ENCODE measurements around the gene HCRTR2.
"Not testable (repeated sequence)": the region's sequence is repeated elsewhere in the genome, so short reads cannot be mapped to it uniquely, and the experiment has no call there.

HCRTR2 gene

DNA sequence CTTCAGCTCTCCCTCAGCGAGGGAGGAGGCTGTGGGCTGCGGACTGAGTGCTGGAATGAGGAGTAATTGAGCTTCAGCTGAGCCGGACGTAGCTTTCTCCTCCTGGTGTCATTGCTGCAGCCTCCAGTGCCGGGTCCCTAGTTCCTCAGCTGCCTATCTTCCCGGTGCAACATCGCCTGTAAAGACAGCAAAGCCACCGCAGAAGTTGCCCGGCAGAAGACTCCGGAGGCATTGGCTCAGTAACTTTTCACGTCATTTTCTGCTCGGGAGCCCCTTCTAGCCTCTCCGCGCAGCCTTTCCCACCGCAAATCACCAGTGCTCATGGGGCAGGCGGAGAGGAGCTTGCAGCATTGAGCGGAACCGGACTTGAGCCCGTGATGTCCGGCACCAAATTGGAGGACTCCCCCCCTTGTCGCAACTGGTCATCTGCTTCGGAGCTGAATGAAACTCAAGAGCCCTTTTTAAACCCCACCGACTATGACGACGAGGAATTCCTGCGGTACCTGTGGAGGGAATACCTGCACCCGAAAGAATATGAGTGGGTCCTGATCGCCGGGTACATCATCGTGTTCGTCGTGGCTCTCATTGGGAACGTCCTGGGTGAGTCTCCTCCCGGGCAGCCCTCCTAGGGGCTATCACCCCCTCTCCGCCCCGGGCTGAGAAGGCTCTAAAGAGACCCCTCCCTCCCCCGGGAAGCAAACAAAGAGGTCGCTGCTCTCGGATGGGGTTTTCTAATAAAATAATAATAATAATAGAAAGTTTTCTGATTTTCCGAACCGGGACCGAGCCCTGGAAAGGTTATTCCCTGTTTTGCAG, at the start of gene HCRTR2:
Gene HCRTR2, plus strand, starts transcription at position 305 of the 816 bp plus-strand sequence. Its CDS starts 73 bp downstream, at position 378.
- peaks cover 18% of the 10 kb centered on the region for H3K9me3 Mint-ChIP-seq
- no peak for ATAC-seq (replicated peaks; ENCODE audit: extremely low read depth, poor library complexity, severe bottlenecking)
- H3K36me3 Mint-ChIP-seq (ENCODE audit: insufficient read depth), result no peaks in the 10 kb centered on the region
- DNase-seq (ENCODE audit: low spot score in 2 of 2), result no peak
- H3K27me3 Mint-ChIP-seq, result no peaks in the 10 kb centered on the region
- H3K27ac Mint-ChIP-seq (ENCODE audit: low read depth), result no peak within 1 kb of the TSS
- no peaks in the 10 kb centered on the region for H3K4me1 Mint-ChIP-seq
- no peak within 1 kb of the TSS for H3K4me3 Mint-ChIP-seq

DNA sequence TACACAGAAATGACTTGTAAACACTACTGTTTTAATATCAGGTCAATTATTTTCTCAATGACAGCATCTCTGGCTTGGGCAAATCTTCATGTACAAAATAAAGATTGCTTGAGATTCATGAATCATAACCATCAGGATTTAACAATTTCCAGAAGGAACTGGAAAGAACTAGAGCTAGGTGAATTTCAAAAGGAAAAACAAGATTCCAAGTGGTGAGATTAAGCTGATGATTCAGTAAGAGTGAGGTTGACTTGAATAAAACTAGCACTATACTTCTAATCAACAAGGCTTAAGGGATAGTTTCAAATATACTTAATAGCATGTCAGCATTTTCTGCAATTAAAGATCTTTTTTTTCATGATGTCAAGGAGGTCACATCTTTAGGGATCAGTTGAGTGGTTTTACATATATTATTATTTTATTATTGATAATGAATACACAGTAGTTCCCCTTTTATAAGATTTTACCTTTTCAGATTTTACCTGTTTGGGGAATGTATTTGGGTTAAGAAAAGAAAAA, 43.5 kb upstream of the HCRTR2 start:
- Mint-ChIP-seq H3K4me1 (no peaks in the 10 kb centered on the region), H3K27me3 (no peaks in the 10 kb centered on the region), H3K36me3 (ENCODE audit: insufficient read depth) (peaks cover 1% of the 10 kb centered on the region), H3K27ac (ENCODE audit: low read depth) (no peak overlapping the region), H3K9me3 (peaks cover 37% of the 10 kb centered on the region), H3K4me3 (no peak overlapping the region)
- ATAC-seq (replicated peaks; ENCODE audit: extremely low read depth, poor library complexity, severe bottlenecking), result no peak
- DNase-seq (ENCODE audit: low spot score in 2 of 2), result no peak

DNA sequence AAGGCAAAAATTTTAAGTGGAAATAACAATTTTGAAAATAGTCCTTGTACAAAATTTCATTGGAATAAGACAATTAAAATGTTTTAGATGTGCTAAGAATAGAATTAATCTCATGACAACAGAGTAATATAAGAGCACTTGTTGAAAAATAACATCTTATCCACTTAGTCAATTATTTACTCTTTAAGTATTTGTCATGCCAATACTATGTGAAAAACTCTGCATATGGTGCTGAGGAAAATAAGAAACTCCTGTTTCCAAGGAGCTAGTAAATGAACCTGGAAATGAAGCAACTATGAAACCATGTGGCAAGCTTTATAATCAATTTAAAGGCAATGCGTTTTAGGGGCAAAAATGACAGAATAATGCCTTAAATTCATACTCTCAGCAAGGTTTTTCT, 42.7 kb upstream of the HCRTR2 start:
- Mint-ChIP-seq H3K4me3 (no peak overlapping the region), H3K4me1 (no peaks in the 10 kb centered on the region), H3K27ac (ENCODE audit: low read depth) (no peak overlapping the region), H3K36me3 (ENCODE audit: insufficient read depth) (peaks cover 1% of the 10 kb centered on the region), H3K9me3 (peaks cover 37% of the 10 kb centered on the region), H3K27me3 (no peaks in the 10 kb centered on the region)
- ATAC-seq (replicated peaks; ENCODE audit: extremely low read depth, poor library complexity, severe bottlenecking), result no peak
- DNase-seq (ENCODE audit: low spot score in 2 of 2), result no peak

DNA sequence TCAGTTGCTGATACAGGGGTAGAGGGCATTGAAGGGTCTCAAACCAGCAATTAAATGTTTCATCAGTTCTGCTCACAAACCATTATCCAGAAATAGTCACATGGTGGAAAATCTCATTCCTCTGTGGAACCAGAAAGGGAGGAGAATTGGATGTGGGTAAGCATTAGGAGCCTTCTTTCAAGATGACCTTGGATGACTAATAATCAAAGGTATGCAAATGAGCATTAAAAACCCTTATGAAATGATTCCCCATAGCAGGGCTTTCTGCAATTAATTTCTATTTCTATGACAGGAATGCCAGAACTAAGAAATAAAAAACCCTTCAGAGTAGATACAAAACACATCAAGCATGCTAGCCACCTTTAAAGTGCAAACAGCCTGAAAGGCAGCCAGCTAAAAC, 37.4 kb upstream of the HCRTR2 start:
- Mint-ChIP-seq H3K36me3 (ENCODE audit: insufficient read depth) (peaks cover 1% of the 10 kb centered on the region), H3K27me3 (no peaks in the 10 kb centered on the region), H3K9me3 (peaks cover 5% of the 10 kb centered on the region), H3K27ac (ENCODE audit: low read depth) (no peak overlapping the region), H3K4me1 (no peaks in the 10 kb centered on the region), H3K4me3 (no peak overlapping the region)
- DNase-seq (ENCODE audit: low spot score in 2 of 2) (no peak), ATAC-seq (replicated peaks; ENCODE audit: extremely low read depth, poor library complexity, severe bottlenecking) (no peak)

DNA sequence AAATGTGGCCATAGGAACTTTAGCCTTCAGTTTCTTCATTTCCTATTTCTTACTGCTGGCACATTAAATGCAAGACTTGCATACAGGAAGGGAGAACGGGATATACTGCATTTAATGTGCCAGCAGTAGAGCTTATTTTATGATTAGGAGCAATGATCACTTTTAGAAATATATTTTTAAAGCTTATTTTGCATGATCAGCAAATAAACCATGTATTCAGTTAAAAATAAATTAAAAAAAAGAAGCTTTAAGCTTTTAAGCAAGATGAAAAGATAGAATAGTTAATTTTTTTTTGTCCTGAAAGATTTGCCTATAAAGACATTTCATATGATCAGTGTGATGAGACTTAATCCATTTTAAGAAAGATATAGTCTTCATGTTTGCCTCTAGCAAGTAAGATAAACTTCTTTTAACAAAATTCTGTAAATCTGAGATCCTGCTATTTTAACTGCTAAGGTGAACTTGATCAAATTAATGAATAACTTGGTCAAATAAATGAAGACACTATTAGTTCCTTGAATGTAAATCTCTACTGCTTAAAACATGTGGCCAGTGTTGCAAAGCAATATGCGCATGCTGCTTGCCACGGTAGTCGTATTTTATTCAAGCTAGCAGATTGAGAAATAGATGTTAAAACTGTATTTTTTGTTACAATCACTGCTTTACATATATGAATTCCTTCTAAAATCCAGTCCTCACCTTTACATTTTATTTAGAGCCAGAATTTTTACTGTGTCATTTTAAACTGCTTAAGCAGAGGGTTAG, 36.2 kb upstream of the HCRTR2 start:
- Mint-ChIP-seq H3K27me3 (no peaks in the 10 kb centered on the region), H3K27ac (ENCODE audit: low read depth) (no peak overlapping the region), H3K9me3 (no peaks in the 10 kb centered on the region), H3K36me3 (ENCODE audit: insufficient read depth) (peaks cover 1% of the 10 kb centered on the region), H3K4me1 (no peaks in the 10 kb centered on the region), H3K4me3 (no peak overlapping the region)
- ATAC-seq (replicated peaks; ENCODE audit: extremely low read depth, poor library complexity, severe bottlenecking), result no peak
- DNase-seq (ENCODE audit: low spot score in 2 of 2), result no peak

DNA sequence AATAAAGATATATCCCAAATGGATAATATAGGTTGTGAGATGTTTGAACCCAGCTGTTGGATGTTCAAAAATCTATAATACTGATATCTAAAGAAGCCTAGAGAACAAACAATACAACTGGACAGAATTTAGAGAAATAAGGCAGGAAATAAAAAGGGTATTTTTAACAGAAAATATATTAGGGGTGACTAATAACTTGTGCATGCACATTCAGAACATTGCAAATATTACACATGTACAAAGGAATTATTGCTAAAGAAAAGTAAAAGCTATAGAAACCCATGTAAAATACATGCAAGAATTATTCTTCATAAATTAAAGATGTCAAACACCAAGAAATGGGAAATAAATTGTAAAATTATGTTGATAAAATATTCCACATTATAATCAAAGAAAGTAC, 32.7 kb upstream of the HCRTR2 start:
- H3K36me3 Mint-ChIP-seq (ENCODE audit: insufficient read depth), result no peaks in the 10 kb centered on the region
- no peaks in the 10 kb centered on the region for H3K4me1 Mint-ChIP-seq
- H3K27ac Mint-ChIP-seq (ENCODE audit: low read depth), result no peak overlapping the region
- ATAC-seq (replicated peaks; ENCODE audit: extremely low read depth, poor library complexity, severe bottlenecking) (no peak), DNase-seq (ENCODE audit: low spot score in 2 of 2) (no peak)
- no peaks in the 10 kb centered on the region for H3K27me3 Mint-ChIP-seq
- H3K9me3 Mint-ChIP-seq, result peaks cover 7% of the 10 kb centered on the region
- H3K4me3 Mint-ChIP-seq, result no peak overlapping the region

DNA sequence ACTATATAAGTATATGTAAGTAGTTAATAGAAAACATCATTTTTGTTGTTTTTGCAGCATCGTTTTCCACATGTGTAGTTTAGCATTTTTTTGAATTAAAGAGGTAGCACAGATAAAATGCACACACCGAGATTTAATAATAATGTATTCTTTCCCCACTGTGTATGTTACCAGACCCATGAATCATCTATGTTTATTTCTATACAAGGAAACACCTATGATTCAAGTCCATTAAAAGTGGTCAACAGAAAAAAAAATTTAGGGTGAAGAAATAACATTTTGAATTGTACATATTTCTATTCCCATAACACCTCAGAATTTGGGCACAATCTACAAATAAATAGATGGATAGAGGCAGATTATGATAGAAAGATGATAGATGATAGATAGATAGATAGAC, 31.7 kb upstream of the HCRTR2 start:
- no peaks in the 10 kb centered on the region for H3K27me3 Mint-ChIP-seq
- no peak overlapping the region for H3K27ac Mint-ChIP-seq (ENCODE audit: low read depth)
- peaks cover 10% of the 10 kb centered on the region for H3K9me3 Mint-ChIP-seq
- H3K4me1 Mint-ChIP-seq, result no peaks in the 10 kb centered on the region
- no peak overlapping the region for H3K4me3 Mint-ChIP-seq
- ATAC-seq (replicated peaks; ENCODE audit: extremely low read depth, poor library complexity, severe bottlenecking), result no peak
- H3K36me3 Mint-ChIP-seq (ENCODE audit: insufficient read depth), result no peaks in the 10 kb centered on the region
- no peak for DNase-seq (ENCODE audit: low spot score in 2 of 2)

DNA sequence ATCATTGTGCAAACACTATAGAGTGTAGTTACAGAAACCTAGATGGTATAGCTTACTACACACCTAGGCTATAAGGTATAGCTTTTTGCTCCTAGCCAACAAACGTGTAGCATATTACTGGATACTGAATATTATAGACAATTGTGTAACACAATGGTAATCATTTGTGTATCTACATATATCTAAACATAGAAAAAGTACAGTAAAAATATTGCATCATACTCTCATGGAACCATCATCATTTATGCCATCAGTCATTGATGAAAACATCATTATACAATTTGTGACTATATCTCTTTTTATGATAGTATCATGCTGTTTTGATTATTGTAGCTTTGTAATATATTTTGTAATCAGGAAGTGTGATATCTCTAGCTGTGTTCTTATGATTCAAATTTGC, 21.0 kb upstream of the HCRTR2 start:
- DNase-seq (ENCODE audit: low spot score in 2 of 2) (no peak), ATAC-seq (replicated peaks; ENCODE audit: extremely low read depth, poor library complexity, severe bottlenecking) (no peak)
- no peak overlapping the region for H3K4me3 Mint-ChIP-seq
- no peaks in the 10 kb centered on the region for H3K27me3 Mint-ChIP-seq
- H3K27ac Mint-ChIP-seq (ENCODE audit: low read depth), result no peak overlapping the region
- H3K4me1 Mint-ChIP-seq, result no peaks in the 10 kb centered on the region
- no peaks in the 10 kb centered on the region for H3K36me3 Mint-ChIP-seq (ENCODE audit: insufficient read depth)
- peaks cover 13% of the 10 kb centered on the region for H3K9me3 Mint-ChIP-seq

DNA sequence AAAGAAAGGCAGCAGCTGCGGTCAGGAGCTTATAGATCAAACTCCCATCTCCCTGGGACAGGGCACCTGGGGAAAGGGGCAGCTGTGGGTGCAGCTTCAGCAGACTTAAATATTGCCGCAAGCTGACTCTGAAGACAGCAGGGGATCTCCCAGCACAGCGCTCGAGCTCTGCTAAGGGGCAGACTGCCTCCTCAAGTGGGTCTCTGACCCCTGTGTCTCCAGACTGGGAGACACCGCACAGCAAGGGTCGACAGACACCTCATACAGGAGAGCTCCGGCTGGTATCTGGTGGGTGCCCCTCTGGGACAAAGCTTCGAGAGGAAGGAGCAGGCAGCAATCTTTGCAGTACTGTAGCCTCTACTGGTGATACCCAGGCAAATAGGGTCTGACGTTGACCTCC, 15.5 kb upstream of the HCRTR2 start:
- not testable (repeated sequence) for DNase-seq (ENCODE audit: low spot score in 2 of 2); H3K27me3 Mint-ChIP-seq; ATAC-seq (replicated peaks; ENCODE audit: extremely low read depth, poor library complexity, severe bottlenecking); H3K4me3 Mint-ChIP-seq; H3K27ac Mint-ChIP-seq (ENCODE audit: low read depth); H3K36me3 Mint-ChIP-seq (ENCODE audit: insufficient read depth); H3K4me1 Mint-ChIP-seq
- peaks cover 40% of the 10 kb centered on the region for H3K9me3 Mint-ChIP-seq

DNA sequence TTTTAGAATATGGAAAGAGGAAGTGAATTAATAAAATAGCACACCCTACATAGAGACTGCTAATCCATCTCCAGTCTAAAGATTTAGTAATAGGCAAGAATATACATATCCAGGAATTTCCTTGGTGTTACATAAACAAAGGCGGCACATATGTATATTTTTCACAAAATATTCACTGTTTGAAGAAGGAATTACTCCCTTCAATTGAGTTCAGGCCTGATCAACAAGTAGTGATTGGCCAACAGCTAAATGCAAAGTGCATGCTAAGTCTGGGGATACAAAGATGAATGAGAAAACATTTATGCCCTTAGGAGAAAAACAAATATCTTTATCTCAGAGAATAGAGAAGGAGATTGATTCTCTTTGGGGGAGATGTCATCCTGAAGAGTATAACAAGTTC, 6.5 kb upstream of the HCRTR2 start:
- Mint-ChIP-seq H3K36me3 (ENCODE audit: insufficient read depth) (no peaks in the 10 kb centered on the region), H3K4me1 (no peaks in the 10 kb centered on the region), H3K27ac (ENCODE audit: low read depth) (no peak overlapping the region), H3K9me3 (no peaks in the 10 kb centered on the region), H3K4me3 (no peak overlapping the region), H3K27me3 (no peaks in the 10 kb centered on the region)
- no peak for ATAC-seq (replicated peaks; ENCODE audit: extremely low read depth, poor library complexity, severe bottlenecking)
- no peak for DNase-seq (ENCODE audit: low spot score in 2 of 2)

DNA sequence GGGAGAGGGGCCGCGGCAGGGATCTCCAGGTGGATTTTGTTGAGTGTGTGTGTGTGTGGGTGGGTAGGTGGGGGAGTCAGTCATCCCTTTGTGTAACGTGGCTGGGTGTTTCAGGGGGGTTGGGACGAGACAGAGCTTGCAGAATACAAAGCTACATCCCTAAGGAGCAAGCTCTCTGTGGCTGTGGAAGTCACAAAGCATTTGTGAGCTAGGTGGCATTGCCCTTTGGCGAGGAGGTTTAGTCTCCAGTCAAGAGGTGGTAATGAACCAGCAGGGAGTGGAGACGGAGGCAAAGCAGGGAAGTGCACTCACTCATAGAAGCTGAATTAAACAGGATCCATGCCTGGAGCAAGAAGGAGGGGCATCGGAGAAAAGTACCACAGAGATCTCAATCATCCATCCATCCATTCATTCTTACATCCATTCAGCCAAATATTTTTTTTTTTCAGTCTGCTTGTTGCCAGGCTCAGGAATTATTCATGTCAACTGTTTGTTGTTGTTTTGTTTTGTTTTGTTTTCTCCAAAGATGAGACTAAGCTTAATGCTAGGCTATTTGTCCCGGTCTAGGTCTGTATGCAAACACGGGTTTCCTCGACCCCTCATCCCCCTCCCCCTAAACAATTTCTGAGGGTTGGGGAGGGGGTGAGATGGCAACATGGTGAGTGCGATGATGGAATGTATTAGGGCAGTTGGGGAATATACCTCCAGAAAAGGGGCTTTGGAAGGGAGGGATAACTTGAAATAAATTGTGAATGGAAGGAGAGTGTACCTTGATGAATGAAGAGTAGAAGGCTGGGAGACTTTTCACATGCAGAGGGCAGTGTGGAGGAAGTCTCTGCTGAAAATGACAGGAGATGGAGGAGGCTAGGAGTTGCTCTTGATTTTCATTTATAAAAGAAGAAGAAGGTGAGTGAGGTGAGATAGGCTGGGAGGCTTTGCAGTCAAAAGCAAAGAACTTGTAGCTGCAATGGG, 1.0 kb downstream of the HCRTR2 start:
- no peak for ATAC-seq (replicated peaks; ENCODE audit: extremely low read depth, poor library complexity, severe bottlenecking)
- no peaks in the 10 kb centered on the region for H3K4me1 Mint-ChIP-seq
- DNase-seq (ENCODE audit: low spot score in 2 of 2), result no peak
- H3K36me3 Mint-ChIP-seq (ENCODE audit: insufficient read depth), result no peaks in the 10 kb centered on the region
- H3K27ac Mint-ChIP-seq (ENCODE audit: low read depth), result no peak overlapping the region
- no peaks in the 10 kb centered on the region for H3K27me3 Mint-ChIP-seq
- H3K4me3 Mint-ChIP-seq, result no peak overlapping the region
- peaks cover 18% of the 10 kb centered on the region for H3K9me3 Mint-ChIP-seq

DNA sequence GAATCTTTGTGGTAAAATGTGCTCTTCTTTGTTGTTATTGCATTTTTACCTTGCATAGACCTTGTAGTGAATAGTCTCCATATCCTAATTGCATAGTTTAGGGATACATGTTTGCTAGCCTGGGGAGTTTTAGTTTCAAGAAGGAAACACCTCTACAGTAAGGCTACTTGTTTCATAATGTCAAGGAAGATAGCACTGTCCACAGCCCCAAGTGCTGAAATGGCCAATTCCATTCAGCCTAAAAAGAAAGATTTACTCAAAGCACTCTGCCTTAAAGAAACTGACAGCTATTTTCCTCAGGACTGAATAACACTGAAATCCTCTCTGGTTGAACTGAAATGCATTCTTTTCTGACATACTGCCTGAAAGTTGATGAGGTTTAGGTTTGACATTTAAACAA, 2.6 kb downstream of the HCRTR2 start:
- Mint-ChIP-seq H3K9me3 (peaks cover 18% of the 10 kb centered on the region), H3K27me3 (no peaks in the 10 kb centered on the region), H3K4me3 (no peak overlapping the region), H3K36me3 (ENCODE audit: insufficient read depth) (no peaks in the 10 kb centered on the region), H3K4me1 (no peaks in the 10 kb centered on the region), H3K27ac (ENCODE audit: low read depth) (no peak overlapping the region)
- ATAC-seq (replicated peaks; ENCODE audit: extremely low read depth, poor library complexity, severe bottlenecking) (no peak), DNase-seq (ENCODE audit: low spot score in 2 of 2) (no peak)
